H9 (cell line): Measurements from ENCODE around the gene MYLK. TPM values are rescaled to one million over a fixed set of nuclear protein-coding genes. Genes with fewer than 3 reads are reported as not detected.

ENCODE experiments used
- DNase-seq: peaks from one replicate; pipeline ENCODE4 v3.0.0-alpha.2; 2017
- H2AFZ ChIP-seq: one replicate; pipeline ENCODE4 v1.6.1; 2013; ENCODE audit warnings: mild to moderate bottlenecking, low read length, control low read depth, moderate library complexity
- H2AK5ac ChIP-seq: 2 replicates; pipeline ENCODE4 v1.6.1; 2013; ENCODE audit warnings: low read length, control low read depth, mixed read lengths; ENCODE audit not compliant: insufficient read length
- H2BK120ac ChIP-seq: one replicate; pipeline ENCODE4 v1.6.1; 2013; ENCODE audit warnings: low read depth, mild to moderate bottlenecking, low read length, control low read depth, inconsistent platforms; ENCODE audit not compliant: poor library complexity, severe bottlenecking
- H2BK12ac ChIP-seq: 2 replicates; pipeline ENCODE4 v1.6.1; 2013; ENCODE audit warnings: low read length, control low read depth, mixed read lengths, low read depth; ENCODE audit not compliant: insufficient read length
- H2BK15ac ChIP-seq: 2 replicates; pipeline ENCODE4 v1.6.1; 2013; ENCODE audit warnings: low read depth, low read length, control low read depth
- H2BK20ac ChIP-seq: one replicate; pipeline ENCODE4 v1.6.1; 2013; ENCODE audit warnings: low read depth, mild to moderate bottlenecking, low read length, control low read depth, inconsistent platforms; ENCODE audit not compliant: poor library complexity, severe bottlenecking
- H2BK5ac ChIP-seq: 2 replicates; pipeline ENCODE4 v1.6.1; 2013; ENCODE audit warnings: low read length, control low read depth, mixed read lengths; ENCODE audit not compliant: insufficient read length
- H3K14ac ChIP-seq: 2 replicates; pipeline ENCODE4 v1.6.1; 2013; ENCODE audit warnings: low read length, control low read depth; ENCODE audit not compliant: insufficient read depth
- H3K18ac ChIP-seq: 2 replicates; pipeline ENCODE4 v1.6.1; 2013; ENCODE audit warnings: low read depth, mild to moderate bottlenecking, mixed read lengths, low read length, control low read depth; ENCODE audit not compliant: insufficient read length
- H3K23ac ChIP-seq: 2 replicates; pipeline ENCODE4 v1.6.1; 2013; ENCODE audit warnings: low read length, control low read depth, mixed read lengths, low read depth; ENCODE audit not compliant: insufficient read length
- H3K23me2 ChIP-seq: 2 replicates; pipeline ENCODE4 v1.6.1; 2013; ENCODE audit warnings: low read depth, mild to moderate bottlenecking, mixed read lengths, low read length, control low read depth; ENCODE audit not compliant: insufficient read length, poor library complexity, severe bottlenecking
- H3K27ac ChIP-seq: 2 replicates; pipeline ENCODE4 v1.5.1; 2013; ENCODE audit warnings: low read length, control low read depth, mixed read lengths, low read depth; ENCODE audit not compliant: insufficient read length
- H3K27me3 ChIP-seq: 2 replicates; pipeline ENCODE4 v1.6.1; 2013; ENCODE audit warnings: low read length, control low read depth, inconsistent platforms; ENCODE audit not compliant: insufficient read depth
- H3K4ac ChIP-seq: 2 replicates; pipeline ENCODE4 v1.6.1; 2013; ENCODE audit warnings: low read depth, mild to moderate bottlenecking, control low read depth, inconsistent platforms, low read length, moderate library complexity
- H3K4me1 ChIP-seq: 2 replicates; pipeline ENCODE4 v1.6.1; 2013; ENCODE audit warnings: low read length, control low read depth, inconsistent platforms; ENCODE audit not compliant: insufficient read depth
- H3K4me2 ChIP-seq: 2 replicates; pipeline ENCODE4 v1.6.1; 2013; ENCODE audit warnings: low read length, control low read depth, mixed read lengths; ENCODE audit not compliant: insufficient read length, insufficient read depth
- H3K56ac ChIP-seq: 2 replicates; pipeline ENCODE4 v1.6.1; 2013; ENCODE audit warnings: low read depth, mild to moderate bottlenecking, mixed read lengths, low read length, control low read depth; ENCODE audit not compliant: insufficient read length
- H3K79me1 ChIP-seq: 2 replicates; pipeline ENCODE4 v1.6.1; 2013; ENCODE audit warnings: low read depth, mild to moderate bottlenecking, moderate library complexity, low read length, control low read depth, inconsistent platforms; ENCODE audit not compliant: insufficient read depth, poor library complexity, severe bottlenecking
- H3K79me2 ChIP-seq: 2 replicates; pipeline ENCODE4 v1.6.1; 2013; ENCODE audit warnings: low read length, control low read depth, inconsistent platforms; ENCODE audit not compliant: insufficient read depth
- H3K9ac ChIP-seq: 2 replicates; pipeline ENCODE4 v1.6.1; 2013; ENCODE audit warnings: low read length, control low read depth, mixed read lengths; ENCODE audit not compliant: insufficient read length; ENCODE audit errors: extremely low read depth
- H3K9me3 ChIP-seq: one replicate; pipeline ENCODE4 v1.6.1; 2013; ENCODE audit warnings: low read depth, low read length, inconsistent platforms; ENCODE audit not compliant: control insufficient read depth
- H3T11ph ChIP-seq: one replicate; pipeline ENCODE4 v1.6.1; 2013; ENCODE audit warnings: mild to moderate bottlenecking, low read length, control low read depth, inconsistent platforms
- H4K20me1 ChIP-seq: one replicate; pipeline ENCODE4 v1.6.1; 2013; ENCODE audit not compliant: control insufficient read depth, insufficient read length, insufficient read depth
- H4K5ac ChIP-seq: 2 replicates; pipeline ENCODE4 v1.6.1; 2013; ENCODE audit warnings: low read depth, mild to moderate bottlenecking, mixed read lengths, low read length, control low read depth; ENCODE audit not compliant: insufficient read length
- H4K8ac ChIP-seq: replicated peaks from 2 replicates; pipeline ENCODE4 v1.6.1; 2013; ENCODE audit warnings: low read length, control low read depth, mixed read lengths, low read depth; ENCODE audit not compliant: insufficient read length
- H4K91ac ChIP-seq: 2 replicates; pipeline ENCODE4 v1.6.1; 2013; ENCODE audit warnings: low read depth, mild to moderate bottlenecking, moderate library complexity, mixed read lengths, low read length, control low read depth; ENCODE audit not compliant: insufficient read length
- H3K27ac Mint-ChIP-seq, 3 experiments: 2 replicates in 2 of 3; 3 replicates in 1 of 3; pipeline ENCODE4 v1.8.0; 2020 to 2021; ENCODE audit warnings: mixed read lengths in 3 of 3, mild to moderate bottlenecking in 1 of 3, moderate library complexity in 1 of 3
- H3K27me3 Mint-ChIP-seq: 2 replicates; pipeline ENCODE4 v1.8.0; 2021; ENCODE audit warnings: low read depth, mild to moderate bottlenecking, moderate library complexity, mixed read lengths
- H3K36me3 Mint-ChIP-seq, 3 experiments: 2 replicates in 2 of 3; 3 replicates in 1 of 3; pipeline ENCODE4 v1.8.0; 2020 to 2021; ENCODE audit warnings: low read depth in 3 of 3, mixed read lengths in 3 of 3; ENCODE audit not compliant: insufficient read depth in 1 of 3
- H3K4me1 Mint-ChIP-seq, 2 experiments: 2 replicates each; pipeline ENCODE4 v1.8.0; 2020; ENCODE audit warnings: mixed read lengths in 2 of 2
- H3K4me3 Mint-ChIP-seq, 2 experiments: 2 replicates in 1 of 2; 3 replicates in 1 of 2; pipeline ENCODE4 v1.8.0; 2020 to 2021; ENCODE audit warnings: mild to moderate bottlenecking in 2 of 2, mixed read lengths in 2 of 2, moderate library complexity in 1 of 2
- H3K9me3 Mint-ChIP-seq, 2 experiments: 2 replicates in 1 of 2; 3 replicates in 1 of 2; pipeline ENCODE4 v1.8.0; 2020; ENCODE audit warnings: mild to moderate bottlenecking in 2 of 2, mixed read lengths in 2 of 2, moderate library complexity in 1 of 2
- CTCF ChIP-seq: fragments of 200-600 bp; sonication (generic); conservative IDR thresholded peaks from 3 replicates; pipeline ENCODE4 v1.8.0; 2021; ENCODE audit warnings: antibody characterized with exemption, mild to moderate bottlenecking
- WGBS: extraction: QIAGEN DNeasy Blood & Tissue Kit; methylation state at CpG from one replicate; pipeline ENCODE4 v1.1.7; 2013; ENCODE audit warnings: missing lambda C conversion rate, low lambda C conversion rate, mixed read lengths; ENCODE audit not compliant: insufficient read length; ENCODE audit errors: extremely low coverage; 5-methylcytosine and 5-hydroxymethylcytosine counted together
- total RNA-seq: library from RNA; stranded (reverse); gene quantifications from 2 replicates; pipeline ENCODE4 v1.2.1, GENCODE V29; 2021

Gene MYLK
- total RNA-seq, 1 experiment from 2014 or later, result 10.1 TPM

GRCh38 chr3:123562547-123562946 is 321.6 kb downstream of the MYLK start:
- no peak overlapping the region for H3K4me2 ChIP-seq
- no peak overlapping the region for H3K9ac ChIP-seq
- H3K4me1 ChIP-seq, result no peaks in the 10 kb centered on the region
- no peak overlapping the region for H4K8ac ChIP-seq
- no CpG with 5 or more reads among the region's 1 CpG for WGBS
- no peaks in the 10 kb centered on the region for H3K23me2 ChIP-seq
- H3K56ac ChIP-seq, result no peak overlapping the region
- no peak overlapping the region for H3K14ac ChIP-seq
- H3K27ac ChIP-seq, result no peak overlapping the region
- Mint-ChIP-seq H3K4me3 (no peak overlapping the region), H3K4me1 (peaks cover 6 to 7% of the 10 kb centered on the region in 2 experiments; a peak in 1 of 4 replicates), H3K27ac (no peak overlapping the region), H3K27me3 (no peaks in the 10 kb centered on the region), H3K9me3 (no peaks in the 10 kb centered on the region), H3K36me3 (peaks cover 6 to 15% (median 12%) of the 10 kb centered on the region in 3 experiments; a peak in 5 of 7 replicates)
- no peak overlapping the region for H3T11ph ChIP-seq
- H2BK120ac ChIP-seq, result no peak overlapping the region
- H2BK5ac ChIP-seq, result no peak overlapping the region
- no peak overlapping the region for H3K4ac ChIP-seq
- no peak overlapping the region for H4K5ac ChIP-seq
- no peaks in the 10 kb centered on the region for H4K20me1 ChIP-seq
- no peak overlapping the region for H2BK20ac ChIP-seq
- H2AFZ ChIP-seq, result no peak overlapping the region
- no peak overlapping the region for H3K23ac ChIP-seq
- H3K18ac ChIP-seq, result no peak overlapping the region
- DNase-seq, result no peak
- no peaks in the 10 kb centered on the region for H3K79me1 ChIP-seq
- H3K9me3 ChIP-seq, result no peaks in the 10 kb centered on the region
- H2AK5ac ChIP-seq, result no peak overlapping the region
- H4K91ac ChIP-seq, result no peak overlapping the region
- no peak overlapping the region for H2BK15ac ChIP-seq
- TF ChIP-seq CTCF, result no peak
- H3K27me3 ChIP-seq, result no peaks in the 10 kb centered on the region
- H2BK12ac ChIP-seq, result no peak overlapping the region
- no peaks in the 10 kb centered on the region for H3K79me2 ChIP-seq
